Kidney tubule cell (primary cell): ENCODE measurements around the gene PCDHB13.
"Not testable (repeated sequence)": the region's sequence is repeated elsewhere in the genome, so short reads cannot be mapped to it uniquely, and the experiment has no call there.

Source experiments
- DNase-seq: peaks from one replicate; pipeline ENCODE4 v3.0.0-alpha.2; 2018; ENCODE audit warnings: low spot score

The PCDHB13 gene

DNA sequence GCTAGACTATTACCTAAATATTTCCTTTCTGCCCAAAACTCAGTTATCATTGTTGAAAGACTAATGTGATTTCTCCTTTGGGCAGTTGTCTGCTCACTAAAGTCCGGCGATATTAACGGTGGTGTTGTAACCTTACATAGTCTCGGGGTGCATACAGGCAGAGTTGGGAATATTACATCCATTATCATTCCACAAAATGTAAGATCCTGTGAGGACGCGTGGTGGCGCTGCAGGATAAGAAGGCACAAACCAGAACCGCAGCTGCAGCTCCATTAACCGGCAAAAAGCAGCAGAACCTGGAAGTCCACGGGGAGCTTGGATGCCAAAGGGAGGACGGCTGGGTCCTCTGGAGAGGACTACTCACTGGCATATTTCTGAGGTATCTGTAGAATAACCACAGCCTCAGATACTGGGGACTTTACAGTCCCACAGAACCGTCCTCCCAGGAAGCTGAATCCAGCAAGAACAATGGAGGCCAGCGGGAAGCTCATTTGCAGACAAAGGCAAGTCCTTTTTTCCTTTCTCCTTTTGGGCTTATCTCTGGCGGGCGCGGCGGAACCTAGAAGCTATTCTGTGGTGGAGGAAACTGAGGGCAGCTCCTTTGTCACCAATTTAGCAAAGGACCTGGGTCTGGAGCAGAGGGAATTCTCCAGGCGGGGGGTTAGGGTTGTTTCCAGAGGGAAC lies at the start of gene PCDHB13:
TSS of gene PCDHB13 (plus strand) at position 264 of the 684 bp plus-strand sequence. CDS start at position 469, 205 bp downstream.
- DNase-seq = peak; percentile 31

DNA sequence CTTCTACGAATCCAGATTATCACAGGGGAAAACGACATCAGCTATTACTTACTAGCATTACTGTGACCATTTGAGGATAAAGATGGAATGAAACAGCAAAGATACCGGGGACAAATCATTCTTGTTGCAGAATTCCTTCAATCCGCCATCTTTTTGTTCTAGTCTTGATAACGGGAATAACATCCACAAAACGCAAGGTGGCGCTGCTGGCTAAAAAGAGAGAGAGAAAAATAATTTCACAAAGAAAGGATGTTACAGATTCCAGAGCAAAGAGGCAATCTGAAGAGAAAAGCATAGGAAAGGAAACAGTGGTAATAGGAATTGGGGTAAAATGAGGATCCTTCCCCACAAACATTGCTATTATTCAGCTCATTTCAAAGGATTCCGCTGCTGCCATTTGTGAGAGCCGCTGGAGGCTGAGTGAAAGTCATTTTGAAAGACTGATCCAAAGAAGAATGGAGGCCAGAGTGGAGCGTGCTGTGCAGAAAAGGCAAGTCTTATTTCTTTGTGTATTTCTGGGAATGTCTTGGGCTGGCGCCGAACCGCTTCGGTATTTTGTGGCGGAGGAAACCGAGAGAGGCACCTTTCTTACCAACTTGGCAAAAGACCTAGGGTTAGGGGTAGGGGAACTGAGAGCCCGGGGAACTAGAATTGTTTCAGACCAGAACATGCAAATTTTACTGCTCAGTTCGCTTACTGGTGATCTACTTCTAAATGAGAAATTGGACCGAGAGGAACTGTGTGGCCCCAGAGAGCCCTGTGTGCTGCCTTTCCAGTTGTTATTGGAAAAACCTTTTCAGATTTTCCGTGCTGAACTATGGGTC lies 41.1 kb upstream of the PCDHB13 start, which contains the start of gene PCDHB7:
TSS of gene PCDHB7 (plus strand) at position 264 of the 824 bp plus-strand sequence. CDS start at position 456, 192 bp downstream.
- DNase-seq = peak; percentile 32

DNA sequence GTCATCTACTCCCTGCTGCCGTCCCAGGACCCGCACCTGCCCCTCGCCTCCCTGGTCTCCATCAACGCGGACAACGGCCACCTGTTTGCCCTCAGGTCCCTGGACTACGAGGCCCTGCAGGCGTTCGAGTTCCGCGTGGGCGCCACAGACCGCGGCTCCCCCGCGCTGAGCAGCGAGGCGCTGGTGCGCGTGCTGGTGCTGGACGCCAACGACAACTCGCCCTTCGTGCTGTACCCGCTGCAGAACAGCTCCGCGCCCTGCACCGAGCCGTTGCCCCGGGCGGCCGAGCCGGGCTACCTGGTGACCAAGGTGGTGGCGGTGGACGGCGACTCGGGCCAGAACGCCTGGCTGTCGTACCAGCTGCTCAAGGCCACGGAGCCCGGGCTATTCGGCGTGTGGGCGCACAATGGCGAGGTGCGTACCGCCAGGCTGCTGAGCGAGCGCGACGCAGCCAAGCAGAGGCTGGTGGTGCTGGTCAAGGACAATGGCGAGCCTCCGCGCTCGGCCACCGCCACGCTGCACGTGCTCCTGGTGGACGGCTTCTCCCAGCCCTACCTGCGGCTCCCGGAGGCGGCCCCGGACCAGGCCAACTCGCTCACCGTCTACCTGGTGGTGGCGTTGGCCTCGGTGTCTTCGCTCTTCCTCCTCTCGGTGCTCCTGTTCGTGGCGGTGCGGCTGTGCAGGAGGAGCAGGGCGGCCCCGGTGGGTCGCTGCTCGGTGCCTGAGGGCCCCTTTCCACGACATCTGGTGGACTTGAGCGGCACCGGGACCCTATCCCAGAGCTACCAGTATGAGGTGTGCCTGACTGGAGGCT lies 39.2 kb upstream of the PCDHB13 start:
- DNase-seq = not testable (repeated sequence)

DNA sequence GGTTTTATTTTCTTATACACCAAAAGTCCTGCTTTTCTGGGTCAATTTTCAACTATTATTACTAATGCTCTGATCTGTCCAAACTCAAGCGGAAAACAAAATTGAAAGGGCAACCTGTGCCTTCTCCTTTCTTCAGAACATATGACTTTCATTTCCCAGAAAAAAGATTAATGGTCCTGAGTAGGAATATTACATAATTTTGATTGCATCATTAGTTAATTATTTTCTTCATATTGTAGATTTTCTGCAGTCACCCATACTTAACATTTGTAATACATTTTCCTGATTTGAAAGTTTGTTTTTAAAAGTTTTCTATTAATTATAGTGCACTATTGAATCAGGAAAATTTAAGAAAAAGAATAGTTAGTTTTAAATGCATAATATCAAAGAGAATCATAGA lies 37.8 kb upstream of the PCDHB13 start:
- DNase-seq = no peak

DNA sequence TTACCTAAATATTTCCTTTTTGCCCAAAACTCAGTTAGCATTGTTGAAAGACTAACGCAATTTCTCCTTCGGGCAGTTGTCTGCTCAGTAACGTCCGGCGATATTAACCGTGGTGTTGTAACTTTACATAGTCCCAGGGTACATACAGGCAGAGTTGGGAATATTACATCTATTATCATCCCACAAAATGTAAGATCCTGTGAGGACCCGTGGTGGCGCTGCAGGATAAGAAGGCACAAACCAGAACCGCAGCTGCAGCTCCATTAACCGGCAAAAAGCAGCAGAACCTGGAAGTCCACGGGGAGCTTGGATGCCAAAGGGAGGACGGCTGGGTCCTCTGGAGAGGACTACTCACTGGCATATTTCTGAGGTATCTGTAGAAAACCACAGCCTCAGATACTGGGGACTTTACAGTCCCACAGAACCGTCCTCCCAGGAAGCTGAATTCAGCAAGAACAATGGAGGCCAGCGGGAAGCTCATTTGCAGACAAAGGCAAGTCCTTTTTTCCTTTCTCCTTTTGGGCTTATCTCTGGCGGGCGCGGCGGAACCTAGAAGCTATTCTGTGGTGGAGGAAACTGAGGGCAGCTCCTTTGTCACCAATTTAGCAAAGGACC lies 36.0 kb upstream of the PCDHB13 start, which contains the start of gene PCDHB8:
TSS of gene PCDHB8 (plus strand) at position 214 of the 615 bp plus-strand sequence. CDS start at position 459, 245 bp downstream.
- DNase-seq = not testable (repeated sequence)

DNA sequence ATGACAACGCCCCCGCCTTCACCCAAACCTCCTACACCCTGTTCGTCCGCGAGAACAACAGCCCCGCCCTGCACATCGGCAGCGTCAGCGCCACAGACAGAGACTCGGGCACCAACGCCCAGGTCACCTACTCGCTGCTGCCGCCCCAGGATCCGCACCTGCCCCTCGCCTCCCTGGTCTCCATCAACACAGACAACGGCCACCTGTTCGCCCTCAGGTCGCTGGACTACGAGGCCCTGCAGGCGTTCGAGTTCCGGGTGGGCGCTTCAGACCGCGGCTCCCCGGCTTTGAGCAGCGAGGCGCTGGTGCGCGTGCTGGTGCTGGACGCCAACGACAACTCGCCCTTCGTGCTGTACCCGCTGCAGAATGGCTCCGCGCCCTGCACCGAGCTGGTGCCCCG lies 34.3 kb upstream of the PCDHB13 start:
- DNase-seq = not testable (repeated sequence)

DNA sequence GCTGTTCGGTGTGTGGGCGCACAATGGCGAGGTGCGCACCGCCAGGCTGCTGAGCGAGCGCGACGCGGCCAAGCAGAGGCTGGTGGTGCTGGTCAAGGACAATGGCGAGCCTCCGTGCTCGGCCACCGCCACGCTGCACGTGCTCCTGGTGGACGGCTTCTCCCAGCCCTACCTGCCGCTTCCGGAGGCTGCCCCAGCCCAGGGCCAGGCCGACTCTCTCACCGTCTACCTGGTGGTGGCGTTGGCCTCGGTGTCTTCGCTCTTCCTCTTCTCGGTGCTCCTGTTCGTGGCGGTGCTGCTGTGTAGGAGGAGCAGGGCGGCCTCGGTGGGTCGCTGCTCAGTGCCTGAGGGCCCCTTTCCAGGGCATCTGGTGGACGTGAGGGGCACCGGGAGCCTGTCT lies 33.8 kb upstream of the PCDHB13 start:
- not testable (repeated sequence) for DNase-seq

DNA sequence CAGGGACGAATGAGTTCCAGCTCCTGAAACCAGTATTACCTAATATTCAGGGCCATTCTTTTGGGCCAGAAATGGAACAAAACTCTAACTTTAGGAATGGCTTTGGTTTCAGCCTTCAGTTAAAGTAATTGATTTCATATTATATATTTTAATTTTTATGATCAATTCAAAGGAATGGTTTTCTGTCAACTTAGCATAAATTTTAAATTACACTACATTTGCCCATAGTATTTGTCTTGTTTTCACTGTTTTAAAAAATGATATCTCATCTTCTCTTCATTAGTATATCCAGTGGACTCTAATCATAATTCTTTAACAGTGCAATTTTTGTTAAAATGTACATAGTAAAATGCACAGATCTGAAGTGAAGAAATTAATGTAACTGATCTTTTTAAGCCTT lies 33.4 kb upstream of the PCDHB13 start:
- DNase-seq = no peak

DNA sequence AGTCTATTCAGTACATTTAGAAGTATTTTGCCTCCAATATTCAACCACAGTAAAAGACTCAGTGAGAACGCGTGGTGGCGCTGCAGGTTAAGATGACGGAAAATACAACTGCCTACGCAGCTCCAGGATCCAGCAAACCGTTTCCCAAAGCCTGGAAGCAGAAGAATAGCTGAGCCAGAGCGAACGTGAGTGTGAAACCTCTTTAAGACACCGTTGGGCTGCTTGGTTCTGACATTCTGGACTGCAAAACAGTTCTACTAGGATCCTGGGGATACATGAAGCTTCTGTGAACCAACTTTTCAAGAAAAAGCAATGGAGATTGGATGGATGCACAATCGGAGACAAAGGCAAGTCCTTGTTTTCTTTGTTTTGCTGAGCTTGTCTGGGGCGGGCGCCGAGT lies 31.5 kb upstream of the PCDHB13 start, which contains the start of gene PCDHB16:
TSS of gene PCDHB16 (plus strand) at position 140 of the 400 bp plus-strand sequence. CDS start at position 313, 173 bp downstream.
- peak; percentile 39 for DNase-seq

DNA sequence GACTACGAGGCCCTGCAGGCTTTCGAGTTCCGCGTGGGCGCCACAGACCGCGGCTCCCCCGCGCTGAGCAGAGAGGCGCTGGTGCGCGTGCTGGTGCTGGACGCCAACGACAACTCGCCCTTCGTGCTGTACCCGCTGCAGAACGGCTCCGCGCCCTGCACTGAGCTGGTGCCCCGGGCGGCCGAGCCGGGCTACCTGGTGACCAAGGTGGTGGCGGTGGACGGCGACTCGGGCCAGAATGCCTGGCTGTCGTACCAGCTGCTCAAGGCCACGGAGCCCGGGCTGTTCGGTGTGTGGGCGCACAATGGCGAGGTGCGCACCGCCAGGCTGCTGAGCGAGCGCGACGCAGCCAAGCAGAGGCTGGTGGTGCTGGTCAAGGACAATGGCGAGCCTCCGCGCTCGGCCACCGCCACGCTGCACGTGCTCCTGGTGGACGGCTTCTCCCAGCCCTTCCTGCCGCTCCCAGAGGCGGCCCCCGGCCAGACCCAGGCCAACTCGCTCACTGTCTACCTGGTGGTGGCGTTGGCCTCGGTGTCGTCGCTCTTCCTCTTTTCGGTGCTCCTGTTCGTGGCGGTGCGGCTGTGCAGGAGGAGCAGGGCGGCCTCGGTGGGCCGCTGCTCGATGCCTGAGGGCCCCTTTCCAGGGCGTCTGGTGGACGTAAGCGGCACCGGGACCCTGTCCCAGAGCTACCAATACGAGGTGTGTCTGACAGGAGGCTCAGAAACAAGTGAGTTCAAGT lies 29.4 kb upstream of the PCDHB13 start:
- DNase-seq = not testable (repeated sequence)

DNA sequence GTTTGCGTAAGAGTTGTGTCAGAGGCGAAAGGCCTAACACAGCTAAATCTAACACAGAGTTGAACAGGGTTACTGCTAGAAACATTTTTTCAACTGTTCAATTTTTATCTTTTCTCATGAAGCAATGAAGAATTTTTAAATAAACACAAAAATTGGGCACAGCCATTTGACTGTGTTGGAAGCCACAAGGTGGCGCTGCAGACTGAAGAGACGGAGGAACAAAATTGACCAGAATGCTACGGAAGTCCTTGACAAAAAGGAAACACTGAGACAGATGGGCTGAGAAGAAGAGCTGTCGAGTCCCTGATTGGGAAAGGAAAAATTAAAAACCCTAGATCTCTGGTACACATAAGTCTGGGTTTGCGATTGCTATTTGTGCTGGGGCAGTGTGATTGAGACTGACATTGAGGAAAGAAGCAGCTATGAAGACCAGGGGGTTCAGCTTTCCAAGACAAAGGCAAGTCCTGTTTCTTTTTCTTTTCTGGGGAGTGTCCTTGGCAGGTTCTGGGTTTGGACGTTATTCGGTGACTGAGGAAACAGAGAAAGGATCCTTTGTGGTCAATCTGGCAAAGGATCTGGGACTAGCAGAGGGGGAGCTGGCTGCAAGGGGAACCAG lies 26.7 kb upstream of the PCDHB13 start, which contains the start of gene PCDHB9:
TSS of gene PCDHB9 (plus strand) at position 265 of the 616 bp plus-strand sequence. CDS start at position 423, 158 bp downstream.
- peak; percentile 18 for DNase-seq

DNA sequence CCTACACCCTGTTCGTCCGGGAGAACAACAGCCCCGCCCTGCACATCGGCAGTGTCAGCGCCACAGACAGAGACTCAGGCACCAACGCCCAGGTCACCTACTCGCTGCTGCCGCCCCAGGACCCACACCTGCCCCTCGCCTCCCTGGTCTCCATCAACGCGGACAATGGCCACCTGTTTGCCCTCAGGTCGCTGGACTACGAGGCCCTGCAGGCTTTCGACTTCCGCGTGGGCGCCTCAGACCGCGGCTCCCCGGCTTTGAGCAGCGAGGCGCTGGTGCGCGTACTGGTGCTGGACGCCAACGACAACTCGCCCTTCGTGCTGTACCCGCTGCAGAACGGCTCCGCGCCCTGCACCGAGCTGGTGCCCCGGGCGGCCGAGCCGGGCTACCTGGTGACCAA lies 25.0 kb upstream of the PCDHB13 start:
- not testable (repeated sequence) for DNase-seq

DNA sequence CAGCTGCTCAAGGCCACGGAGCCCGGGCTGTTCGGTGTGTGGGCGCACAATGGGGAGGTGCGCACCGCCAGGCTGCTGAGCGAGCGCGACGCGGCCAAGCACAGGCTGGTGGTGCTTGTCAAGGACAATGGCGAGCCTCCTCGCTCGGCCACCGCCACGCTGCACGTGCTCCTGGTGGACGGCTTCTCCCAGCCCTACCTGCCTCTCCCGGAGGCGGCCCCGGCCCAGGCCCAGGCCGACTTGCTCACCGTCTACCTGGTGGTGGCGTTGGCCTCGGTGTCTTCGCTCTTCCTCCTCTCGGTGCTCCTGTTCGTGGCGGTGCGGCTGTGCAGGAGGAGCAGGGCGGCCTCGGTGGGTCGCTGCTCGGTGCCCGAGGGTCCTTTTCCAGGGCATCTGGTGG lies 24.6 kb upstream of the PCDHB13 start:
- not testable (repeated sequence) for DNase-seq

DNA sequence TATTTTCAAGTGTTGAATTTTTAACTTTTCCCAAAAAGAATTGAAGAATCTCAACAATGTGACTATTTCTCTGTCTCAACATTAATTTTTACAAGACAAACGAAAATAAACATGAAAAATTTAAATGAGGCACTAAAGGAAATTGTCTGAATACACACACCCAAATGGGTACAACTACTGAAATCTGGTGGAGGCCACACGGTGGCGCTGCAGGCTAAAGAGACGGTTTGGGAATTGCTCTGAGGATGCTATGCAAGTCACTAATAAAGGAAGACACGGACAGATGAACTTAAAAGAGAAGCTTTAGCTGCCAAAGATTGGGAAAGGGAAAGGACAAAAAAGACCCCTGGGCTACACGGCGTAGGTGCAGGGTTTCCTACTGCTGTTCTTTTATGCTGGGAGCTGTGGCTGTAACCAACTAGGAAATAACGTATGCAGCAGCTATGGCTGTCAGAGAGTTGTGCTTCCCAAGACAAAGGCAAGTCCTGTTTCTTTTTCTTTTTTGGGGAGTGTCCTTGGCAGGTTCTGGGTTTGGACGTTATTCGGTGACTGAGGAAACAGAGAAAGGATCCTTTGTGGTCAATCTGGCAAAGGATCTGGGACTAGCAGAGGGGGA lies 21.5 kb upstream of the PCDHB13 start, which contains the start of gene PCDHB10:
TSS of gene PCDHB10 (plus strand) at position 244 of the 616 bp plus-strand sequence. CDS start at position 444, 200 bp downstream.
- peak; percentile 31 for DNase-seq

DNA sequence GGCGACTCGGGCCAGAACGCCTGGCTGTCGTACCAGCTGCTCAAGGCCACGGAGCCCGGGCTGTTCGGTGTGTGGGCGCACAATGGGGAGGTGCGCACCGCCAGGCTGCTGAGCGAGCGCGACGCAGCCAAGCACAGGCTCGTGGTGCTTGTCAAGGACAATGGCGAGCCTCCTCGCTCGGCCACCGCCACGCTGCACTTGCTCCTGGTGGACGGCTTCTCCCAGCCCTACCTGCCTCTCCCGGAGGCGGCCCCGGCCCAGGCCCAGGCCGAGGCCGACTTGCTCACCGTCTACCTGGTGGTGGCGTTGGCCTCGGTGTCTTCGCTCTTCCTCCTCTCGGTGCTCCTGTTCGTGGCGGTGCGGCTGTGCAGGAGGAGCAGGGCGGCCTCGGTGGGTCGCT lies 19.4 kb upstream of the PCDHB13 start:
- not testable (repeated sequence) for DNase-seq

DNA sequence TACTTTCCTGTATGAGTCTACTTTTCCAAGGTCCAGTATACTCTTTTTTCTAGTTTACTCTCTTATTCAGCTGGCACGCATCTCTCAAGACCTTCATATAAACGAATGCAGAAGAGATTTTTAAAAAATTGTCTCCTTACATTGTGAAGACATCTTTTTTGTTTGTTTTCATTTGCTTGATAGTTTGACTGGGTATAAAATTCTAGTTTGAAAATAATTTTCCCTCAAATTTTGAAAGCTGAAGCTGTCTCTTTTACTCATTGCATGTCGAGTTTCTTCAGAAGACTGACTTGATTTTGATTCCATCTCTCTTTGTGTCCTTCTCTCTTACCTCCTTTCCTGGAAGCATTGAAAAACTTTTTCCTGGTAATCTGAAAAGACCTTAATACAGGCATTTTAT lies 17.4 kb upstream of the PCDHB13 start:
- DNase-seq = no peak

DNA sequence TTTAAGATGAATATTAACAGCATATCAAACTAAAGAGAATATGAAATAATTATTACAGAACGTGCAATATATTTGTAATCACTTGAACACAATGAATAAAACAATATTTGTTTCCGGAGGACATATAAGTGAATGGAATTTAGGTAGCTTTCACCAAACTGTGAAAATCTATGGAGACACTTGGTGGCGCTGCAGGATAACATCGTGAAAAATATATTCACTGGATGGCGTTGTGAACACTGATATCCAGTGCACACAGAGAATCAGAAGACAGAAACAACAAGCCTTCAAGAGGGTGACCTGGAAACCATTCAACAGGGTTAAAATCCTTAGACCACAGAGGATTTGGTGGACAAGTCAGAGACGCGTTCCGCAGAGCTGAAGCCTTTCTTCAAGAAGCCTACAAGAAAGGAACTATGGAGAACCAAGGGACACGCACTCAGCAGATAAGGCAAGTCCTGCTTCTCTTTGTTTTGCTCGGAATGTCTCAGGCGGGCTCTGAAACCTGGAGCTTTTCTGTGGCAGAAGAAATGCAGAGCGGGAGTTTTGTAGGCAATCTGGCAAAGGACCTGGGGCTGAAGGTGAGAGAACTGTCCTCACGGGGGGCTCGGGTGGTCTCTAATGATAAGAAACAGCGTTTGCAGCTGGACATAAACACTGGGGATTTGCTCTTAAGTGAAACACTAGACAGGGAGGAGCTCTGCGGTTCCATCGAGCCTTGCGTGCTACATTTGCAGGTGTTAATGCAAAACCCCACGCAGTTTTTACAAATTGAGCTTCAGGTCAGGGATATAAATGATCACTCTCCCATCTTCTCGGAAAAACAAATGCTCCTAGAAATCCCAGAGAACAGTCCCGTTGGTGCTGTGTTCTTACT lies 14.1 kb upstream of the PCDHB13 start, which contains the start of gene PCDHB11:
TSS of gene PCDHB11 (plus strand) at position 269 of the 877 bp plus-strand sequence. CDS start at position 417, 148 bp downstream.
- DNase-seq = no peak

DNA sequence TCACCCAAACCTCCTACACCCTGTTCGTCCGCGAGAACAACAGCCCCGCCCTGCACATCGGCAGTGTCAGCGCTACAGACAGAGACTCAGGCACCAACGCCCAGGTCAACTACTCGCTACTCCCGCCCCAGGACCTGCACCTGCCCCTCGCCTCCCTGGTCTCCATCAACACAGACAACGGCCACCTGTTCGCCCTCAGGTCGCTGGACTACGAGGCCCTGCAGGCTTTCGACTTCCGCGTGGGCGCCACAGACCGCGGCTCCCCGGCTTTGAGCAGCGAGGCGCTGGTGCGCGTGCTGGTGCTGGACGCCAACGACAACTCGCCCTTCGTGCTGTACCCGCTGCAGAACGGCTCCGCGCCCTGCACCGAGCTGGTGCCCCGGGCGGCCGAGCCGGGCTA lies 12.6 kb upstream of the PCDHB13 start:
- DNase-seq = not testable (repeated sequence)
